Activated CD8-positive, alpha-beta memory T cell treated with anti-CD3 and anti-CD28 coated beads for 24 hours (primary cell): ENCODE data around the gene GNGT1.
"Not testable (repeated sequence)": the region's sequence is repeated elsewhere in the genome, so short reads cannot be mapped to it uniquely, and the experiment has no call there.

Source experiments
- DNase-seq: peaks from one replicate; pipeline ENCODE4 v3.0.0-alpha.2; 2020

Gene GNGT1

DNA sequence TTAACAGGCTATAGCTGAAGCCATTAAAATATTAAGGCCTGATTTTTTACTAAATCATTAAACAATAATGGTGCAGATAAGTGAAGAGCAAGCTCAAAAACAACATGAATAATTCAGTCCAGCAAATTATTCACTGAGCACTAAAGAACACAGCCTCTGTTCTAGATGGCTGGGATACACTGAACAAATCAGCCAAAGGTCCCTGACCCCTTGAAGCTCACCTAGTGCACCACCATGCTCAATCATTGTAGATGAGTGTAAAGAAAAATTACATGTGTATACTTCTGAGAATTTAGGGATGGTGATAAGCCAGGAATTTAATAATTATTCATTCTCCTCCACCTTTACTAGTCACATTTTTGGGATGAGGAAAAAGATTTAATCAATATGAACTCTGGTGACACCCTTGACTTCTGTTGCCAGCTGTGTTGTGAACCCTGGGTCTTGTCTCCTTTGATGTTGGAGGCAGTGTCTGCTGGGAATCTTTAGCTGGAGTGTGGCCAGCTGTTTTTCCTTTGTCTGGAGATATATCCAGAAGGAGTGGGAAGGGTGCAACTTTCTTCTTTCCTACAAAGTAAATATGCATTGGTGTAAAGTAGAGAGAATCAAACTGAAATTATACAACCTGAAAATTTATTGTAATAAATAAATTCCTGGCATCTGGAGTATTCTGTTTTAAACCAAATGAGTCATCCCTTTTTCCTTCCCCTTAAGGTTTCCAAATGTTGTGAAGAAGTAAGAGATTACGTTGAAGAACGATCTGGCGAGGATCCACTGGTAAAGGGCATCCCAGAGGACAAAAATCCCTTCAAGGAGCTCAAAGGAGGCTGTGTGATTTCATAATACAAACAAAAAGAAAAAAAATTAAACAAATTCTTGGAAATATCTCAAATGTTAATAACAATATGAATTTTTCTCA, 4.0 kb downstream of the GNGT1 start:
- DNase-seq: no peak

DNA sequence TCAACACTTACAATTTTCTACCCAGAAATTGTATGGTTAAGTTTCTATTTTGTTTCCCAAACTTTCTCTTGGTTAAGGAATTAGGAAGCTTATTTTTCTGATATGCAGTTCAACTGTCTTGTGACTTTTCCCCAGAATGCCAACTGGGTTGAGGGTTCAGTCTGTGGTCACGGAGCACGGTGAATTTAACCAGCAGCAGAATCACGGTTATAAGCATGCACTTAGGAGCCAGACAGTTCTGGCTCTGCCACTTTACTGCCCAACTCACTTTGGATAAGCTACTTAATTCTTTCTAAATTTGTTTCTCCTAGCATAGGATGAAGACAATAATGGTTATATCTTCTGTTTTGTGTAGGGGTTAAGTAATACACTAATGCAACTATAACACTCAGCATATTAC, 4.9 kb downstream of the GNGT1 start:
- DNase-seq: not testable (repeated sequence)

DNA sequence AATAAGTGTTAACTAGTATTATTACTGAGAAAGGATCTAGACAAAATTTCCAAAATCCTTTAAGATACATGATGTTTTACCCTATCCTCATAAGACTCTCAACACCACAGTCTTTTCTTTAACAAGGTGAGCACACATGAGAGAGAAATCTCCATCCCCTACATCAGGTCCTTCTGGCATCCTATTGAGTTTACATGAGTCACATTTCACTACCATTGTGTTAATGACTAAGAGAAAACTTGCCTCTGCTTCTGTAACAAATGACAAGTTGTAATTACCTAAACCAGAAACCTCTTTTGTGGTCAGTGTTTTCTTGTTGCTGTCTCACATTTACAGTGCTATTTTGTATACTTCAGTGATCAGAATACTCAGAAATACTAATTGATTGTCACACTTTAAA, 5.3 kb downstream of the GNGT1 start:
- not testable (repeated sequence) for DNase-seq

DNA sequence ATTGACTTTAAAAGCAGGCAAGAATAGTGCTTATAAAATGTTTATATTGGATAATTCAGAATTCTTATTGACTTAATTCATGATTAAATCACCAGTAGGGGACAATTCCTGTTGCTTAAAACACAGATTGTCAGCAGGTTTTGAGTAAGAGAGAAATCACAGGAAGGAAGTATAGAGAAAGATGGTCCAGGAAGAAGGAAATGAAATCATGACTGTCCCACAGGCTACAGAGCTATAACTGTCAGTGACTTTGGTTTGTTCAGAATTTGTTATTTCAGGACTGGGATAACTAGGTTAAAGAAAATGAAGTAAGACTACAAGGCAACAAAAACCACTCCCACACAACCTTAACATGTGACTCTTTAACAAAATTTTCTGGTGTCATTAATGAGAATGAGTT, 6.8 kb downstream of the GNGT1 start:
- no peak for DNase-seq

DNA sequence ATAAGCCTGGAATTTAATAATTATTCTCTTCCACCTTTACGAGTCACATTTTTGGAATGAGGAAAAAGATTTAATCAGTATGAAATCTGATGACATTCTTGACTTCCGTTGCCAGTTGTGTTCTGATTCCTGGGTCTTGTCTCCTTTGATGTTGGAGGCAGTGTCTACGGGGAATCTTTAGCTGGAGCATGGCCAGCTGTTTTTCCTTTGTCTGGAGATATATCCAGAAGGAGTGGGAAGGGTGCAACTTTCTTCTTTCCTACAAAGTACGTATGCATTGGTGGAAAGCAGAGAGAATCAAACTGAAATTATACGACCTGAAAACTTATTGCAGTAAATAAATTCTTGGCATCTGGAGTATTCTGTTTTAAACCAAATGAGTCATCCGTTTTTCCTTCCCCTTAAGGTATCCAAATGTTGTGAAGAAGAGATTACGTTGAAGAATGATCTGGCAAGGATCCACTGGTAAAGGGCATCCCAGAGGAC, 8.3 kb downstream of the GNGT1 start:
- no peak for DNase-seq

DNA sequence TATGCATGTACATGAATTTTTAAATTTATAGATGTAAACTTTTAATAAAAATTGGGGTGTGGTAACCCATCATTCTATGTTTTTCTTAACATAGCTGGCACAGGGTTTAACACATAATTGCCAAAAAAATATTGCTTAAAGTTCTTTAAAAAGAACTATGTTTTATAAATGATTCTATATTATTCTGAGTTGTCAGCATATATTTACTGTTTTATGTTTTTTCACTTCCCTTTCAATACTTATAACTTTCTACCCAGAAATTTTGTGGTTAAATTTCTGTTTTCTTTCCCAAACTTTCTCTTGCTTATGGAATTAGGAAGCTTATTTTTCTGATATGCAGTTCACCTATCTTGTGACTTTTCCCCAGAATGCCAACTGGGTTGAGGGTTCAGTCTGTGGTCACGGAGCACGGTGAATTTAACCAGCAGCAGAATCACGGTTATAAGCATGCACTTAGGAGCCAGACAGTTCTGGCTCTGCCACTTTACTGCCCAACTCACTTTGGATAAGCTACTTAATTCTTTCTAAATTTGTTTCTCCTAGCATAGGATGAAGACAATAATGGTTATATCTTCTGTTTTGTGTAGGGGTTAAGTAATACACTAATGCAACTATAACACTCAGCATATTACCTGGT, 9.0 kb downstream of the GNGT1 start:
- DNase-seq: not testable (repeated sequence)

DNA sequence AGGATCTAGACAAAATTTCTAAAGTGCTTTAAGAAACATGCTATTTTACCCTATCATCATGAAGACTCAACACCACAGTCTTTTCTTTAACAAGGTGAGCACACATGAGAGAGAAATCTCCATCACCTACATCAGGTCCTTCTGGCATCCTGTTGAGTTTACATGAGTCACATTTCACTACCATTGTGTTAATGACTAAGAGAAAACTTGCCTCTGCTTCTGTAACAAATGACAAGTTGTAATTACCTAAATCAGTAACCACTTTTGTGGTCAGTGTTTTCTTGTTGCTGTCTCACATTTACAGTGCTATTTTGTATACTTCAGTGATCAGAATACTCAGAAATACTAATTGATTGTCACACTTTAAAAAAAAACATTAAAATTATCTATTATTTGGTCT, 9.5 kb downstream of the GNGT1 start:
- not testable (repeated sequence) for DNase-seq

DNA sequence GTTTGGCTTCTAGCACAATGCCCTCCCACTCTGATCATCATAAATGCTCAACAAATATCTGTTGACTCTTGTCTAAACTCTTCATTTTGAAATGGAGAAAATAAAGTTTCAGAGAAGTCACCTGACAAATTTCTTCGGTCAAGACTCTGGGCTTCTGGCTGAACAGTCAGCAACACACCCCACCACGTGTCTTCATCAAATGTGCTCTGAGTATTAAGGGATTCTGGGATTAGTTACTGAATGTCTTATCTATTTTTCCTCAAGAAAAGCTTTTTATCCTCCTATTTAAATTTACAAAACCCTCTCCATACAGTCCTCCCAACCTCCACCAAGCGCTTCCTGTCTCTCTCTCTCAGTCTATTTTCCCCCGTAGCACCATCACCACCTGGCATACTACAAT, 9.9 kb downstream of the GNGT1 start:
- not testable (repeated sequence) for DNase-seq

DNA sequence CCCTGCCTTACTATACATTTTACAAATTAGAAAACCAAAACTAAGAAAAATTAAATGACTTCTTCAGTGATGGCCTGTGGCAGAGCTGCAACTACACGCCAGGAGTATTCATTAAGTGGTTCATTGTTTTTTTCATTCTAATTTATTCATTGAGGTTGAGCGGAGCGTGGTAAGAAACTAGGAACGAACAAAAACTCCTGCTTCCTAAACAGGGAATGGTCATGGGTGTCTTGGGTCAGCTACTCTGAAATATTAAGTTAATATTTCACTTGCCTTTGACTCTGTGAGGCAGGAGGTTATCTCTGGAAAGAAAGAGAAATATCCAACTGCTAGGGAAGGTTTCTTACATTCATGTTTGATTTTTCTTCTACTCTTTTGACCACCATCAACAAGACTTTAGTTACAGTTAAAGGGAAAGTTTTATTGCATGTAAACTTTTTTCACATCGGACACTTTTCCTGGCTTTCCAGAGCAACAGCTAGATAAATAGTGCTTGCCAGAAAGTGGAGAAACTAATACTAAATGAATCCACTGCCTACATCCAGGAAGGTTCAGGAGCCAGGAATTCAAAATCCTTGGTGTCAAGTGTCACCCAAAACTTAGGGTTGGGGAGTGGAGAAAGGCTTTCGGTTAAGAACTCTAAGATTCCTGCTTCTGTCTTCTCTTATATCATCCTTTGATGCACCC, 14.3 kb downstream of the GNGT1 start:
- no peak for DNase-seq

DNA sequence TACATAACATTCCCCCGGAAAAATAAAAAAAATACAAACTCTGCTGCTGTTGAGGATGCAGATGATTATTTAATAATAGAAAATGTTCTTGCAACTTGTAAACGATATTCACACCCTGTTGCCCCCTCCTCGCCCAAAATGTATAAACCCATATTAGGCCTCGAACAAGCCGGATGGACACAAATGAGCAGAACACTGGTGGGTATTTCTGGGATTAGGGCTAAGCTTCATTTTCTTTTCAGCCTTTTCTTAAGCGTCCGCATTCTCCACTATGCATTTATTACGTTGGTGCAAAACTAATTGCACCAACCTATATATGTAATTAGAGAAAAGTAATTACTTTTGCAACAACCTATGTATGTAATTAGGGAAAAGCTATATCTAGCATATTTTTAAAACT, 14.8 kb downstream of the GNGT1 start:
- DNase-seq: no peak

DNA sequence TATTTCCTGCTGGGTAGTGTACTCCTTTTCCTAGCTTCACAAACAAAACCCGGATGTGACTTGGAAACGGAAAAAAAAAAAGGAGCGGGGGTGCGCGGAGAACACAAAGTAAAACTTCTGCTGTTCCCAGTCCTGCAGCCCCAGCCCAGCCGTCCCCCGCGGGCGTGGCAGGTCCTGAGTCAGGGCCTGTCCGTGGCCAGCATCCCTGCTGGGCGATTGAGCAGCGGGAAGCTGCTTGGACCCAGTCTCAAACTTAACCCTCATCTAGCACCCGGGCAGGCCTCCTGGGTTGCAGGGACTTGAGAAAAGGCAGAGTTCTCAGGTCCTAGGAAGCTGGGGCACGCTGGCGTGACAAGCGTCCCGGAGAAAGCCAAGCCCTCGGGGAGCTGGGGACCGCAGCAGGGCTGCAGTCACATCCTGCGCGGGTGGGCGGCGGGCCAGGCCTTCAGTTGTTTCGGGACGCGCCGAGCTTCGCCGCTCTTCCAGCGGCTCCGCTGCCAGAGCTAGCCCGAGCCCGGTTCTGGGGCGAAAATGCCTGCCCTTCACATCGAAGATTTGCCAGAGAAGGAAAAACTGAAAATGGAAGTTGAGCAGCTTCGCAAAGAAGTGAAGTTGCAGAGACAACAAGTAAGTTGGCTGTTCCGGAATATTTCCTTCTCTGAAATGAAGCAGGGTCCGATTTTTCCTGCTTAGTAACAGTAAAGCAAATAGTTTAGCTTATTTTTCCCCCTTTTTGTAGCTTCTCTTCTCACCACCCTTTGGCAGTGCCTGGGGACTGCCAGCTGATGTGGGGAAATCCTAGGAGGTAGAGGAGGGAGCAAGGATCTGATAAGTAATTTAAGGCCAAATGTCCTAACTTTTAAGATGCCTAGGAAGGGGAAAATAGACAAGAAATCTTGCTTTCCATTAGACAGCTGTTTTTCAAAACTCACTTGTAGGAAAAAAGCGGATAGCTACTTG, 15.5 kb downstream of the GNGT1 start, which contains the start of gene GNG11:
Gene GNG11 (plus strand): TSS at position 129 of the 960 bp plus-strand sequence. CDS start 403 bp downstream, at position 532.
- DNase-seq: peak; percentile 65

DNA sequence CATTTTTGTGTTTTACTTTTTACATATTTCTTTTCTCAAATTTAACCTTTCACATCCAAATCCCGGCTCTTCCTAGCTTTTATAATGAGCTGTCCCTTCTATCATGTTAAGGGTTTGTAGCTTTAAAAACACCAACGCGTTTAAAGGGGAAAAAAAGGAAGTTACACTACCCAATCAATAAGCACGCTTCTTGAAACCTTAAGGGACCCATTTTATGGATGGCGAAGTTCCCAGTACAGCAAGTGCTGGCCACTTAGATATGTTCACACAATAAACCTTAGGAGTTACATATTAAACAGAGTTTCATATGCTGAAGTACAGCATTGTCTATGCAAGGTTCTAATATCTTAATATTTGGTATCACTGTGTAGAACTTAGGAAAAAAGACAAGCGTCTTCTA, 16.9 kb downstream of the GNGT1 start:
- no peak for DNase-seq

DNA sequence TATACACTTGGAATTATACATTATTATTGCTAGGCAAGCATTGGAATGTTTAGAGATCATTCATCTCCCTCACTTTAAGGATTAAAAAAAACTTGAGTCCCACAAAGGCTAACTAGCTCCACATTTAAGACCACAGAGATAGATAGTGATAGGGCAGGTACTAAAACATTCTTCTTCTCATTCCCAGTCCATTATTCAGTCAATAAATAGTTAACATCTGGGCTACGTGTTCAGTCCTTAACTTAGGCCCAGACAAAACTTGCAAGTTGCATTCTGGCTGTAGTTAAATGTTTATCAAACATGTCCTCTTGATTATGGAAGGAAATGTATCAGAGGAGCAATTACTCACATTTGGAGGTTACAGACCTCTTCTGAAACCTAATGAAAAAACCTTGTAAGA, 17.6 kb downstream of the GNGT1 start:
- DNase-seq: no peak

DNA sequence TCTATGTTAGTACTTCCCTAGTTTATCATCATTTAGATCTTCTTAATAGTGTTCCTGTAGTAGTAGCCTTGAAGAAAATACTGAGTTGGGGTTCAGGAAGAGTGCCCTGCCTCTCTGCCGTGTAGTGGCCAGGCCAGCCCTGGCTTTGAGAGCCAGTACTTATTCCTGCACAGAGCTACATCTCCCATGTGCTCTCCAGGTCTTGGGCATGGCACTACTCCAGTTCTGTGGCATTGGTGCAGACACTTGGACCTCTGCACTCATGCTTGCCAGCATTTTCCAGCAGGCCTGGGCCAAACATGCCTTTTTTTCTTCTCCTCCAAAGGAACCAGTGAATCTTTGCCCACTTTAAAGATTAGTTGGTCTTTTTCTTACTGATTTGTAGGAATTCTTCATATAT, 20.4 kb downstream of the GNGT1 start:
- no peak for DNase-seq

DNA sequence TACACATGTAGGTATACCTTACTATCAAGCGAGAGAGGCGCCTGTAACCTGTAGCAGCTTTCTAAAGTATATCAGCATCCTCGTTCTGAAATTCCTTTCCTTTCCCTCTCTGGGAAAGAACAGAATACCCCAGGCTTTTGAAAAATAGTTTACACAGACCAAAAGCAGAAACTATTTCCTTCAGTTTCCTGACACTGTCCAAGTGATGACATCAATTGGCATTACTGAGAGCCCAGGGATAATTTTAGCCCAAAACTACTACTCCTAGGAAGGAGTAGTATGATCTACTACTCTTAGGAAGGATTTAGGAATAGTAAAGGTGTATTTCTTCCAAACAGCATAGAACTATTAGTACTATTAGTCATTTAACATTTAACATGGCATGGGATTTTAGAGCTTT, 21.2 kb downstream of the GNGT1 start:
- no peak for DNase-seq

DNA sequence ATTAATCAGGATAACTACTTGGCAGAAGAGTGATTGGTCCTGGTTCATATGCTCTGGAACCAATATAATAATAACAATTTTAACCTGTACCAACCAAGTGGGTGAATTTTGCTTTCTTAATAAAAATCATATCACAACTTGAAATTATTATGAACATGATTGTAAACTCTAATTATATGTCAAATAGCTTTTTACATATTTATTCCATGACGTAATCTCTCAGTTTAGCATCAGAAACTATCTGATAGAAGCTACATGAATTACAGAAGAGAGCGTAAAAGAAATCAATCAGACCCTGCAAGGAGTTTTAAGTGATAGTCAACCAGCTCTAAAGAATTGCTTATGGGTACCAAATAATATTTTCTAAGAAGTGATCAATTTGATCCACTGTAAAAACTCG, 25.3 kb downstream of the GNGT1 start:
- DNase-seq: no peak

DNA sequence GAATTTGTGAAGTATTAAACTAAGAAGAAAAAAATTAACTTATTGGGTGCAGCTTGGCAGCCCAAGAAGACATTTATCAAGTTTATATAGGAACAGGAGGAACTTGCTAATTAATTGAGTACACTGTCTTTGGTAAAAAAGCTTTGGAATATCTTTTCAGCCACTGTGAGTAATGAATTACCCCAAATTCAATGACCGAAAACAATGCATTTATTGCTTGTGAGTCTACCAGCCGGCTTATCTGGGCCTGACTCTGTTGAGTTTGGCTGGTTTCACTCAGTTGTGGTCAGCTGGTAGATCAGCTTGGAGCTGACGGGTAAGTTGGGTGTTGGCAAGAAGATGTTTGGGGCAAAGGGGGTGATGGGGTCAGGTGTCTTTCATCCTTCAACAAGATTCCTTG, 26.8 kb downstream of the GNGT1 start:
- DNase-seq: no peak

DNA sequence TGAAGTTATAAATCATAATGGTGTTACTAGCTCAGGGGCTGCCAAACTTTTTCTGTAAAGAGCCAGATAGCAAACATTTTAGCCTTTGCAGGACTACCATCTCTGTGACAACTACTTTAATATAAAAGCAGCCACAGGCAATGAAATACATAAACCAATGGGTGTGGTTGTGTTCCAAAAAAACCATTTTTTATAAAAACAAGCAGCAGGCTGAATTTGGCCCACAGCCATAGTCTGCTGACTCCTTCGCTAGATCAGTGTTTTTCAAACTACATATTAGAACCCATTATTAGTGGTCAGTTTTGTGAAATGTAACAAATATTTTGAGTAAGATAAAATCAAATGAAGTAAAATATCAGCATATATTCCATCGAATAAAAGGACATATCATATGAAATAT, 28.7 kb downstream of the GNGT1 start:
- DNase-seq: no peak

DNA sequence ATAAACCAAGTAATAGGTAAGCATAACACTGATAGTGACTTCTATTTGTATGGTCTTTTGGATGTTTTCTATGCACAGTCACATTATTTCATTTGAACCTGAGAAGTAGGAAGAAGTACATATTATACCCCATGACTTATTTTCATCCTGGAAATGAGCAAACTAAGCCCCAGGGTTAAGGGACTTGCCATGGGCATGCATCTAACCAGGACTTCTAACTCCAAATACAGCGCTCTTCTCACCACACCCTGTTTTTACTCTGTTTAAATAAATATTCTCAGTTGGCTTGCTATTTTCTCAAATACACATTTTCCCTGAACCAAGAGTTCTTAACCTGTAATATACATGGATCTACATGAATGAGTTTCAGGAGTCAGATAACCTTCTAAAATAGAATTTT, 31.5 kb downstream of the GNGT1 start:
- no peak for DNase-seq

DNA sequence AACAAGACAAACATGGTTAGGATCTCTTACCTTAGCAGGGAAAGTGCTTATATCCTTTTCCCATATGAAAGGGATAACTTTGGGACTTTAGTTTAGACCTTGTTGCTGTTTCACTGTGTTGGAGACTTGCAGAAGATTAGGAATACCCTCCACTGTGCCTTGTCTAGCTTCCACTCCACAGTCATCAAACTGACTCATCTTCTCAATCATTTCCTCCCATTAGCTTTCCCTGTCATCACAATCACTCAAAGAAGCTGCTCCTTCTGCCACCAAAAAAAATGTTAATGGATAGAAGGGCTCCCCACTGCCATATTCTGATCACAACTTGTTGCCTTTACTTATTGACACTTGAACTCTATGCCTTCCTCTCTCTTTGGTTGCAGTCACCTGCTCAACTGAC, 31.9 kb downstream of the GNGT1 start:
- no peak for DNase-seq

DNA sequence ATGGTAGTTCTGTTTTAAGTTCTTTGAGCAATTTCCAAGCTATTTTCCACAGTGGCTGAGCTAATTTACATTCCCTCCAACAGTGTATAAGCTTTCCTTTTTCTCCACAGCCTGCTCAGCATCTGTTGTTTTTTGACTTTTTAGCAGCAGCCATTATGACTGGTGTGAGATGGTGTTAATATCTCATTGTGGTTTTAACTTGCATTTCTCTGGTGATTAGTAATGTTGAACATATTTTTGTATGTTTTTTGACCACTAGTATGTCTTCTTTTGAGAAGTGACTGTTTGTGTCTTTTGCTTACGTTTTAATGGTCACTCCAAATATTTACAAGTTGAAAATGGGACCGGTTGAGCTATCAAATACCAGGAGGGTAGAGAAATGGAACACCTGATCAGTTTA, 35.6 kb downstream of the GNGT1 start:
- DNase-seq: no peak

DNA sequence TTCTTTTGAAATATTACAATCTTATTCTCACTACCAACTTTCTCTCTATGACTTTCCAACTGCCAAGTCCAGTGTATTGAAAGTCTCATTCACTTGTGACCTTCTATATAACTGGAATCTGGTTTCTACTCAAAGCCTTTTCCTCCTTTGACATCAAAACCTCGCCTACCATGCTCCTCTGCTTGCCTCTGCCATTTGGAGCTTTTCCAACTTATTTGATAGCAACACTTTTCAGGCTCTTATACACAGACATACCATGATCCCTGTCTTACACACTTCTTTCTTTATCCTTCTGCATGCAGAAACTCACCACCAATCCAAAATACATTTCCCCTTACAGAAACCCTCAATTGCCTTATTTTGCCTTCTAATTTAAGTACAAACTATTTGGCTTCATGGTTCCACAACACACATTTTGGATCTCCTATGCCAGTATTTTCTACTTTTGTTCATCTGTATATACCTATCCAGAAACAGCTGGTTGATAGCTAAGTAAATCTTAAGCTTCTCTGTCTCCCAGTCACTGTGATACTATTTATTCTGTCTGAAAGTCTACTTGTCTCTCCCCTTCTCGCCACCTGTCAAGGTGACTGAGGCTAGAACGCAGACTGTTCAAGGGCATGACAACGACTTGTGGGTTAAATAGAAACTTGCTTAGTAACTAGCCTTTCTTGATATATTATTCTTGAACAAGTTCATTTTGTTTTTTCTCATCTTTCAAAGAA, 37.6 kb downstream of the GNGT1 start:
- DNase-seq: no peak
